NT2/D1 (cell line): ENCODE measurements around the gene PHLDA3.

ENCODE experiments used
- YY1 ChIP-seq: IDR thresholded peaks from 2 replicates; pipeline ENCODE4 v1.6.1; 2011; ENCODE audit not compliant: insufficient read length, insufficient read depth
- ZNF274 ChIP-seq: IDR thresholded peaks from 2 replicates; pipeline ENCODE4 v1.6.1; 2011; ENCODE audit warnings: mild to moderate bottlenecking, low read depth, low read length

DNA sequence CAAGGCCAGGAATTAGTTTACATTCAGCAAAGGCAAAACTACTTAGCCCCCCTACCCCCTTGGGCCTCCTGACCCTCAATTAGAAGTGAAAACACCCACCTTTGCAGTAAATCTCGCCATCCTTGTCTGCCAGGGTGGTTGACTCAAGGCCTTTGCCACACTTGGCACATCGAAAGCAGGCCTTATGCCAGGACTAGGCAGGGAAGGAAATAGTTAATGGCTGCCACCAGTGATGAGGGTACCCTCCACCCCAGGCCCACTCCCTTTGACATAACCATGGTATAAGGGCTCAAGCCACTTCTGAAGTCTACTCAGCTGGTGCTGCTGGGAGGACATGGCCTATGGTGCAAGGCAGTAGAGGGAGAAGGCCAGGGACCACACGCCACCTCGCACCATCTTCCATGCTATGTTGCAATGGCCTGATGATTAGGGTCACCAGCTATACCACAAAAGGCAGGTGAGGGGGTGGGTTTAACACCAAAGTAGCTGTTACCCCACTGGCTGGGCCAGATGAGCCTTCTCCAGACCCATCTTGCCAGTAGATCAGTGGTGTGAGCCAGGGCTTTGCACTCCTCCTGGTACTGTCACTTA is 16.3 kb upstream of the PHLDA3 start:
- TF ChIP-seq YY1 (no peak), ZNF274 (no peak)
